GM12891 (cell line): ENCODE measurements around the gene NUDC.

Source experiments
- POLR2A ChIP-seq: IDR thresholded peaks from 2 replicates; pipeline ENCODE4 v1.6.1; 2011; ENCODE audit warnings: low read depth, low read length, control low read depth
- POLR2AphosphoS5 ChIP-seq: IDR thresholded peaks from 2 replicates; pipeline ENCODE4 v1.6.1; 2011; ENCODE audit warnings: low read depth, low read length, control low read depth
- TAF1 ChIP-seq: IDR thresholded peaks from 2 replicates; pipeline ENCODE4 v1.6.1; 2011; ENCODE audit warnings: low read depth, low read length, control low read depth

GRCh38 chr1:26953374-26953773 lies 31.8 kb downstream of the NUDC start:
- TF ChIP-seq POLR2A (no peak), POLR2AphosphoS5 (no peak), TAF1 (no peak)
